Neural cell (in vitro differentiated cells): ENCODE results near the gene STRN3.
"Not testable (repeated sequence)": the region's sequence is repeated elsewhere in the genome, so short reads cannot be mapped to it uniquely, and the experiment has no call there.

Experiments used
- EP300 ChIP-seq: fragments of 450-650 bp; conservative IDR thresholded peaks from 2 replicates; pipeline ENCODE4 v1.6.1; 2014; ENCODE audit warnings: antibody characterized with exemption, mild to moderate bottlenecking, moderate library complexity; ENCODE audit not compliant: poor library complexity, severe bottlenecking
- EZH2 ChIP-seq: fragments of 200-600, 300-800 bp; shearing (Covaris generic), sonication (generic); IDR thresholded peaks from 2 replicates; pipeline ENCODE4 v1.6.1; 2014; ENCODE audit warnings: antibody characterized with exemption, low read length, borderline replicate concordance, mild to moderate bottlenecking; ENCODE audit not compliant: insufficient read depth, poor library complexity, severe bottlenecking
- MXI1 ChIP-seq: fragments of 450-650 bp; conservative IDR thresholded peaks from 2 replicates; pipeline ENCODE4 v1.6.1; 2014; ENCODE audit warnings: antibody characterized with exemption, mild to moderate bottlenecking; ENCODE audit not compliant: poor library complexity, severe bottlenecking
- POLR2AphosphoS5 ChIP-seq: IDR thresholded peaks from 2 replicates; pipeline ENCODE4 v1.6.1; 2012
- RAD21 ChIP-seq: fragments of 450-650 bp; conservative IDR thresholded peaks from 2 replicates; pipeline ENCODE4 v1.6.1; 2014; ENCODE audit warnings: antibody characterized with exemption, mild to moderate bottlenecking, moderate library complexity
- SMC3 ChIP-seq: fragments of 450-650 bp; conservative IDR thresholded peaks from 2 replicates; pipeline ENCODE4 v1.6.1; 2014; ENCODE audit warnings: antibody characterized with exemption, mild to moderate bottlenecking, moderate library complexity; ENCODE audit not compliant: poor library complexity
- TF ChIP-seq, protein P1 (sequence below): IDR thresholded peaks from 2 replicates; pipeline ENCODE4 v1.6.1; 2012; ENCODE audit warnings: borderline replicate concordance
- TF ChIP-seq, protein P2 (sequence below): fragments of 450-650 bp; IDR thresholded peaks from 2 replicates; pipeline ENCODE4 v1.5.1; 2014; ENCODE audit warnings: antibody characterized with exemption, mild to moderate bottlenecking, moderate library complexity; ENCODE audit not compliant: poor library complexity, severe bottlenecking

DNA sequence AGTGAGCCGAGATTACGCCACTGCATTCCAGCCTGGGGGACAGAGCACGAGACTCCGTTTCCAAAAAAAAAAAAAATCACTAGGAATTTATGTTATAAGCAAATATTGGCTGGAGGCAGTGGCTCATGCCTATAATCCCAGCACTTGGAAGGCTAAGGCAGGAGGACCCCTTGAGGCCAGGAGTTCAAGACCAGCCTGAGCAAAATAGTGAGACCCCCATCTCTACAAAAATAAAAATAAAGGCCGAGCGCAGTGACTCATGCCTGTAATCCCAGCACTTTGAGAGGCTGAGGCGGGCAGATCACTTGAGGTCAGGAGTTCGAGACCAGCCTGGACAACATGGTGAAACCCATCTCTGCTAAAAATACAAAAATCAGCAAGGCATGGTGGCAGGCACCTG, 36.7 kb upstream of the STRN3 start:
- TF ChIP-seq, protein P1, sequence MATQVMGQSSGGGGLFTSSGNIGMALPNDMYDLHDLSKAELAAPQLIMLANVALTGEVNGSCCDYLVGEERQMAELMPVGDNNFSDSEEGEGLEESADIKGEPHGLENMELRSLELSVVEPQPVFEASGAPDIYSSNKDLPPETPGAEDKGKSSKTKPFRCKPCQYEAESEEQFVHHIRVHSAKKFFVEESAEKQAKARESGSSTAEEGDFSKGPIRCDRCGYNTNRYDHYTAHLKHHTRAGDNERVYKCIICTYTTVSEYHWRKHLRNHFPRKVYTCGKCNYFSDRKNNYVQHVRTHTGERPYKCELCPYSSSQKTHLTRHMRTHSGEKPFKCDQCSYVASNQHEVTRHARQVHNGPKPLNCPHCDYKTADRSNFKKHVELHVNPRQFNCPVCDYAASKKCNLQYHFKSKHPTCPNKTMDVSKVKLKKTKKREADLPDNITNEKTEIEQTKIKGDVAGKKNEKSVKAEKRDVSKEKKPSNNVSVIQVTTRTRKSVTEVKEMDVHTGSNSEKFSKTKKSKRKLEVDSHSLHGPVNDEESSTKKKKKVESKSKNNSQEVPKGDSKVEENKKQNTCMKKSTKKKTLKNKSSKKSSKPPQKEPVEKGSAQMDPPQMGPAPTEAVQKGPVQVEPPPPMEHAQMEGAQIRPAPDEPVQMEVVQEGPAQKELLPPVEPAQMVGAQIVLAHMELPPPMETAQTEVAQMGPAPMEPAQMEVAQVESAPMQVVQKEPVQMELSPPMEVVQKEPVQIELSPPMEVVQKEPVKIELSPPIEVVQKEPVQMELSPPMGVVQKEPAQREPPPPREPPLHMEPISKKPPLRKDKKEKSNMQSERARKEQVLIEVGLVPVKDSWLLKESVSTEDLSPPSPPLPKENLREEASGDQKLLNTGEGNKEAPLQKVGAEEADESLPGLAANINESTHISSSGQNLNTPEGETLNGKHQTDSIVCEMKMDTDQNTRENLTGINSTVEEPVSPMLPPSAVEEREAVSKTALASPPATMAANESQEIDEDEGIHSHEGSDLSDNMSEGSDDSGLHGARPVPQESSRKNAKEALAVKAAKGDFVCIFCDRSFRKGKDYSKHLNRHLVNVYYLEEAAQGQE, result not testable (repeated sequence)
- TF ChIP-seq EZH2, EP300, SMC3, POLR2AphosphoS5, MXI1, RAD21: not testable (repeated sequence)
- TF ChIP-seq, protein P2, sequence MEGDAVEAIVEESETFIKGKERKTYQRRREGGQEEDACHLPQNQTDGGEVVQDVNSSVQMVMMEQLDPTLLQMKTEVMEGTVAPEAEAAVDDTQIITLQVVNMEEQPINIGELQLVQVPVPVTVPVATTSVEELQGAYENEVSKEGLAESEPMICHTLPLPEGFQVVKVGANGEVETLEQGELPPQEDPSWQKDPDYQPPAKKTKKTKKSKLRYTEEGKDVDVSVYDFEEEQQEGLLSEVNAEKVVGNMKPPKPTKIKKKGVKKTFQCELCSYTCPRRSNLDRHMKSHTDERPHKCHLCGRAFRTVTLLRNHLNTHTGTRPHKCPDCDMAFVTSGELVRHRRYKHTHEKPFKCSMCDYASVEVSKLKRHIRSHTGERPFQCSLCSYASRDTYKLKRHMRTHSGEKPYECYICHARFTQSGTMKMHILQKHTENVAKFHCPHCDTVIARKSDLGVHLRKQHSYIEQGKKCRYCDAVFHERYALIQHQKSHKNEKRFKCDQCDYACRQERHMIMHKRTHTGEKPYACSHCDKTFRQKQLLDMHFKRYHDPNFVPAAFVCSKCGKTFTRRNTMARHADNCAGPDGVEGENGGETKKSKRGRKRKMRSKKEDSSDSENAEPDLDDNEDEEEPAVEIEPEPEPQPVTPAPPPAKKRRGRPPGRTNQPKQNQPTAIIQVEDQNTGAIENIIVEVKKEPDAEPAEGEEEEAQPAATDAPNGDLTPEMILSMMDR, result not testable (repeated sequence)
